Parathyroid adenoma (tissue), 2 donors: Measurements from ENCODE around the gene C10orf53.
"Not testable (repeated sequence)": the region's sequence is repeated elsewhere in the genome, so short reads cannot be mapped to it uniquely, and the experiment has no call there.

Experiments
- H2AFZ ChIP-seq: fragments of 300-600 bp; sonication (generic); one replicate; pipeline ENCODE4 v1.7.0; 2017; ENCODE audit warnings: antibody characterized with exemption, mild to moderate bottlenecking
- H3K27ac ChIP-seq: fragments of 300-600 bp; sonication (generic); one replicate; pipeline ENCODE4 v1.7.0; 2017
- H3K27me3 ChIP-seq: fragments of 300-600 bp; sonication (generic); one replicate; pipeline ENCODE4 v1.7.0; 2017; ENCODE audit warnings: low read length; ENCODE audit not compliant: control insufficient read depth, insufficient read depth
- H3K36me3 ChIP-seq: fragments of 300-600 bp; sonication (generic); one replicate; pipeline ENCODE4 v1.7.0; 2017; ENCODE audit warnings: low read length; ENCODE audit not compliant: control insufficient read depth, insufficient read depth
- H3K4me1 ChIP-seq: fragments of 300-600 bp; sonication (generic); one replicate; pipeline ENCODE4 v1.7.0; 2017; ENCODE audit warnings: control low read depth
- H3K4me2 ChIP-seq: fragments of 300-600 bp; sonication (generic); one replicate; pipeline ENCODE4 v1.7.0; 2017; ENCODE audit warnings: low read length
- H3K4me3 ChIP-seq: fragments of 300-600 bp; sonication (generic); one replicate; pipeline ENCODE4 v1.7.0; 2017; ENCODE audit warnings: low read depth, low read length
- H3K79me2 ChIP-seq: fragments of 300-600 bp; sonication (generic); one replicate; pipeline ENCODE4 v1.7.0; 2017; ENCODE audit warnings: control low read depth
- H3K9ac ChIP-seq: fragments of 300-600 bp; sonication (generic); one replicate; pipeline ENCODE4 v1.7.0; 2017; ENCODE audit warnings: mild to moderate bottlenecking
- H3K9me3 ChIP-seq: fragments of 300-600 bp; sonication (generic); one replicate; pipeline ENCODE4 v1.7.0; 2017; ENCODE audit warnings: low read length; ENCODE audit not compliant: control insufficient read depth
- TF ChIP-seq, protein P1 (sequence below): fragments of 300-600 bp; sonication (generic); IDR thresholded peaks from one replicate; pipeline ENCODE4 v1.7.0; 2017; ENCODE audit warnings: antibody characterized with exemption, mild to moderate bottlenecking
- donor health status: primary hyperparathyroidism.

C10orf53 gene

DNA sequence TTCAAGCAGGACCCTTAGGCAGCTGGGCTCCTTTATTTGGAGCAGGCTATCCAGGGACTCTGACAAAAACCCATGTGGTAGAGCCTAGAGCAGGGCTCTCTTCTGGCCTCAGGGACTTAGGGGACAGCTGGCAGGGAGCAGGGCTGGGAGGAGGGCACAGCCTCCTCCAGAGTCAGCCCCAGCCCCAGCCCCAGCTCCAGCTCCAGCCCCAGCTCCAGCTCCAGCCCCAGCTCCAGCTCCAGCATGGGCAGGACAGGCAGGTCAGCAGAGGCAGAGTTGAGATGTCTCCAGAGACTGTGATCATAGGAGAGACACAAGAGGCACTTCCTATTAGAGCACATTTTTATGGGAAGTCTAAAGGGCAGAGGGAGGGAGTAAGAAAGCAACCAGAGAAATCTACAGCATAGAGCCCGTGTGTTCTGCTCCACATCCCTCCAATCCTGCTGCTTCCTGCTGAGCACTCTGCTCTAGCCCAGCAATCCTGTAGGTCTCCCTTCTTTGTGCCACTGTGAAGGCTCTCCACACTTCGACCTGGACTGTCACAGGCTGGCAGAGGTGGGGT is 13.3 kb upstream of the C10orf53 start:
- H3K27ac ChIP-seq = no peak overlapping the region
- H3K4me2 ChIP-seq = no peak overlapping the region
- no peaks in the 10 kb centered on the region for H3K79me2 ChIP-seq
- H3K9me3 ChIP-seq = no peaks in the 10 kb centered on the region
- TF ChIP-seq, protein P1, sequence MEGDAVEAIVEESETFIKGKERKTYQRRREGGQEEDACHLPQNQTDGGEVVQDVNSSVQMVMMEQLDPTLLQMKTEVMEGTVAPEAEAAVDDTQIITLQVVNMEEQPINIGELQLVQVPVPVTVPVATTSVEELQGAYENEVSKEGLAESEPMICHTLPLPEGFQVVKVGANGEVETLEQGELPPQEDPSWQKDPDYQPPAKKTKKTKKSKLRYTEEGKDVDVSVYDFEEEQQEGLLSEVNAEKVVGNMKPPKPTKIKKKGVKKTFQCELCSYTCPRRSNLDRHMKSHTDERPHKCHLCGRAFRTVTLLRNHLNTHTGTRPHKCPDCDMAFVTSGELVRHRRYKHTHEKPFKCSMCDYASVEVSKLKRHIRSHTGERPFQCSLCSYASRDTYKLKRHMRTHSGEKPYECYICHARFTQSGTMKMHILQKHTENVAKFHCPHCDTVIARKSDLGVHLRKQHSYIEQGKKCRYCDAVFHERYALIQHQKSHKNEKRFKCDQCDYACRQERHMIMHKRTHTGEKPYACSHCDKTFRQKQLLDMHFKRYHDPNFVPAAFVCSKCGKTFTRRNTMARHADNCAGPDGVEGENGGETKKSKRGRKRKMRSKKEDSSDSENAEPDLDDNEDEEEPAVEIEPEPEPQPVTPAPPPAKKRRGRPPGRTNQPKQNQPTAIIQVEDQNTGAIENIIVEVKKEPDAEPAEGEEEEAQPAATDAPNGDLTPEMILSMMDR = no peak
- no peaks in the 10 kb centered on the region for H3K27me3 ChIP-seq
- H3K9ac ChIP-seq = no peak overlapping the region
- no peak overlapping the region for H3K4me3 ChIP-seq
- H3K36me3 ChIP-seq = no peaks in the 10 kb centered on the region
- no peaks in the 10 kb centered on the region for H3K4me1 ChIP-seq
- no peak overlapping the region for H2AFZ ChIP-seq

DNA sequence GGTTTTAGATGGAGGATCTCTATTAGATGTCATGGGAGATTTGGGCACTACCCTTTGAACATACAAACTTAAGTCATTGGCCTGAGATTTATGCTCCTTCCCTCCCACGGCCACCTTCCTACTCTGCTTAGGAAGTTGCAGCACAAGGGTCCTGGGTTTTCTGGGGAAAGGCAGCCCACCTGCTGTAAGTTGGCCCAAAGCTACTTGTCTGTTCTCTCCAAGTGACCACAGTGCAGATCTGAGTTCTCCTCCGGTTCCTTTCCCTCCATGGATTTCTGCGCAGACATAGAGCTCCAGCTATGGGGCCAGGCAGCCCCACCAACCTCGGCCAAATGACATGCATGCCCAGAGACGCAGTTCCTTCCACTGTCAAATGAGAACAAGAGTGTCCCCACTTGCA is 12.8 kb upstream of the C10orf53 start:
- H3K27me3 ChIP-seq = no peaks in the 10 kb centered on the region
- H3K79me2 ChIP-seq = no peaks in the 10 kb centered on the region
- no peaks in the 10 kb centered on the region for H3K36me3 ChIP-seq
- TF ChIP-seq, protein P1 = no peak
- no peak overlapping the region for H3K9ac ChIP-seq
- no peak overlapping the region for H2AFZ ChIP-seq
- no peak overlapping the region for H3K4me2 ChIP-seq
- no peak overlapping the region for H3K27ac ChIP-seq
- no peak overlapping the region for H3K4me3 ChIP-seq
- no peaks in the 10 kb centered on the region for H3K4me1 ChIP-seq
- no peaks in the 10 kb centered on the region for H3K9me3 ChIP-seq

DNA sequence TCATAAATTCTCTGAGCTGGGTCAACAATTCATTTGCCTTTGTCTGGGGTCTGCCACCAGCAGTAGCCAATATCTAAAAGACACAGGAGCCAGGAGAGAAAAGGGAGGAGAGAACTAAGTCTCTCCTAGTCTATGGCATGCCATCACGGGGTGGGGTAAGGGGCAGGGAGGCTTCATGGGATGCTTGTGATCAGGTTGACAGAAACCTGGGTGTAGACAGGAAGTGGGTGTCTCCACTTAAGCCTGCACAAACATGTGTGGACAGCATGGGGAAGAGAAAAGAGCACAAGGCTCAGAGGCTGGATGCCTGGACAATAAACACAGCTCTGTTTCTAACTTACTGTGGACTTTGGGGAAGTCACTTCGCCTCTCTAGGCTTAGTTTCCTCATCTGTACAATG is 11.5 kb upstream of the C10orf53 start:
- H3K9me3 ChIP-seq = no peaks in the 10 kb centered on the region
- H3K4me2 ChIP-seq = no peak overlapping the region
- H3K27me3 ChIP-seq = no peaks in the 10 kb centered on the region
- no peak overlapping the region for H3K9ac ChIP-seq
- TF ChIP-seq, protein P1 = no peak
- no peak overlapping the region for H2AFZ ChIP-seq
- no peak overlapping the region for H3K4me3 ChIP-seq
- no peaks in the 10 kb centered on the region for H3K79me2 ChIP-seq
- no peak overlapping the region for H3K27ac ChIP-seq
- no peaks in the 10 kb centered on the region for H3K36me3 ChIP-seq
- H3K4me1 ChIP-seq = no peaks in the 10 kb centered on the region

DNA sequence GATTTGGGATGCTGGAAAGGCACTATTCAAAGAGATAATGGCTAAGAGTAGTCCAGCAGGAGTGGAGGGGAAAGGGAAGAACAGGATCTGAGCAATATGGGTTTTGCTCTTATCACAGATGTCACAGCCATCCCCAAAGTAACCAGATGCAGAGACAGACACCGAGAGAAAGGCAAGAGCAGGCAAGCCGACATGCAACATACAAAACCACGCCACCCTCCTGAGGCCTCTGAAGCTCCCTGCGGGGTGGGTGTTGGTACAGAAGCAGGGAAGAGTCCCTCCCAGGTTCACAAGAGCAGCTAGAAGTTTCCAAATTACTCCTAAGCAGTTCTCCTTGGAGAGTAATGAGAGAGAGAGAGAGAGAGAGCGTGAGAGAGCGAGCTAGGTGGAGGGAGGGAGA is 10.8 kb upstream of the C10orf53 start:
- Histone ChIP-seq H3K79me2 (no peaks in the 10 kb centered on the region), H3K36me3 (no peaks in the 10 kb centered on the region), H2AFZ (no peak overlapping the region), H3K4me1 (no peaks in the 10 kb centered on the region), H3K9me3 (no peaks in the 10 kb centered on the region), H3K4me2 (no peak overlapping the region), H3K27ac (no peak overlapping the region), H3K9ac (no peak overlapping the region), H3K4me3 (no peak overlapping the region), H3K27me3 (no peaks in the 10 kb centered on the region)
- TF ChIP-seq, protein P1 = no peak

DNA sequence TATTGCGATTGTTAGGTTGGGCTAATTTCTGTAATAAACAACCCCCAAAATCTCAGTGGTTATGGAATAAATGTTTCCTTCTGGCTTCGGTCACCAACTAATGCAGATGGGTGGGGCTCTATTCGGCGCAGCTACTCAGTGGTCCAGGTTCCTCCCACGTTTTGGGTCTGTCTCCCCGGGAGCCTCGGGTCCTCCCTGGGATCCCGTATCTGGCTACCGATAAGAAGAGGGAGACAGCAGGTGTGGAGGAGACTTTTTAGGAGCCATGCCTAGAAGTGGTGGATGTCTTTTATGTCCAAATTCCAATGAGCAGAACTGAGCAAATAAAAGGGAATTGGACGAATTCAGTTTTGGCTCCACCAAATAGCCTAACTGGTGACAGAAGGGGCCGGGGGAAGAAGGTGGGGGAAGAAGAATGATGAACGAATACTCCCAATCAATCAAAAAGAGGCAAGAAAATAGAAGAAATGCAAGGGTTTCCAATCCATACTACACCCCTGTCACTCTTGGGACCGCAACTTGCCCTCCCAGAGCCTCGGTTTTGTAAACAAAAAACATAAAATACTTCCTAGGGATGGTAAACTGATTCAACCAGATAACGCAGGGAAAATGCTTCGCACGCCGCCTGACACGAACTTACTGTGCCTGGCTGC is 498 bp upstream of the C10orf53 start:
- Histone ChIP-seq H3K4me2 (peak overlapping the region; percentile 73), H3K9me3 (no peaks in the 10 kb centered on the region), H3K79me2 (no peaks in the 10 kb centered on the region), H2AFZ (peak overlapping the region; percentile 56), H3K4me3 (peak overlapping the region; percentile 41), H3K36me3 (no peaks in the 10 kb centered on the region), H3K9ac (no peak overlapping the region), H3K27me3 (no peaks in the 10 kb centered on the region), H3K4me1 (no peaks in the 10 kb centered on the region), H3K27ac (no peak overlapping the region)
- TF ChIP-seq, protein P1 = no peak

DNA sequence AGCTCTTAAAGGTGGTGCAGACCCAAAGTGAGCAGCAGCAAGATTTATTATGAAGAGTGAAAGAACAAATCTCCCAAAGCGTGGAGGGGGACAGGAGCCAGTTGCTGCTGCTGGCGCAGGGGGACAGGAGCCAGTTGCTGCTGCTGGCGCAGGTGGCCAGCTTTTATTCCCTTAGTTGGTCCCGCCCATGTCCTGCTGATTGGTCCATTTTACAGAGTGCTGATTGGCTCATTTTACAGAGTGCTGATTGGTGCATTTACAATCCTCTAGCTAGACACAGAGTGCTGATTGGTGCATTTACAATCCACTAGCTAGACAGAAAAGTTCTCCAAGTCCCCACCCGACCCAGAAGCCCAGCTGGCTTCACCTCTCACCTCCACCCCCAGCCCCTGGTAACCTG is 3.0 kb downstream of the C10orf53 start:
- not testable (repeated sequence) for H3K4me3 ChIP-seq, H3K9me3 ChIP-seq, H3K27ac ChIP-seq, H3K4me1 ChIP-seq, H3K79me2 ChIP-seq, H3K4me2 ChIP-seq, H2AFZ ChIP-seq, H3K27me3 ChIP-seq, H3K9ac ChIP-seq, H3K36me3 ChIP-seq
